Vagina (tissue), 2 donors: ENCODE data around the gene NT5E. TPM values are rescaled to one million over a fixed set of nuclear protein-coding genes. Genes with fewer than 3 reads are reported as not detected.

Experiments used
- DNase-seq, 2 donors: peaks; one replicate each; pipeline ENCODE4 v3.0.0-alpha.2; 2017; ENCODE audit errors: extremely low spot score in 2 of 2
- H3K27ac ChIP-seq: fragments of 200-600 bp; sonication (generic); one replicate; pipeline ENCODE4 v1.5.1; 2019
- H3K27me3 ChIP-seq: fragments of 200-600 bp; sonication (generic); one replicate; pipeline ENCODE4 v1.5.1; 2019
- H3K36me3 ChIP-seq, 2 donors: fragments of 200-600 bp; sonication (generic); one replicate each; pipeline ENCODE4 v1.5.1; 2017 to 2019
- H3K4me1 ChIP-seq: fragments of 200-600 bp; sonication (generic); one replicate; pipeline ENCODE4 v1.5.1; 2019
- H3K4me3 ChIP-seq, 2 donors: fragments of 200-600 bp; sonication (generic); 1 replicate in 1 of 2; 2 replicates in 1 of 2; pipeline ENCODE4 v1.5.1; 2016 to 2019
- H3K9me3 ChIP-seq: fragments of 200-600 bp; sonication (generic); one replicate; pipeline ENCODE4 v1.5.1; 2019
- CTCF ChIP-seq, 3 experiments: fragments of 450-650 bp in 2 of 3; fragments of 200-600 bp in 1 of 3; sonication (generic) in 1 of 3; IDR thresholded peaks; one replicate each; pipeline ENCODE4 v1.5.1; 2017 to 2019; ENCODE audit warnings: antibody characterized with exemption in 3 of 3, mild to moderate bottlenecking in 2 of 3, moderate library complexity in 2 of 3
- POLR2A ChIP-seq, 2 donors: fragments of 450-650 bp; IDR thresholded peaks; one replicate each; pipeline ENCODE4 v1.6.1; 2017; ENCODE audit warnings: antibody characterized with exemption in 2 of 2, mild to moderate bottlenecking in 2 of 2, moderate library complexity in 2 of 2
- POLR2AphosphoS5 ChIP-seq, 2 donors: sonication (generic); formaldehyde crosslinking; IDR thresholded peaks; one replicate each; pipeline ENCODE4 v1.9.0; 2017; ENCODE audit warnings: antibody characterized with exemption in 2 of 2, mild to moderate bottlenecking in 2 of 2, low read depth in 1 of 2; ENCODE audit not compliant: insufficient read depth in 1 of 2
- intact Hi-C: fragments of 100-400 bp; cut with DNase I; formaldehyde crosslinking; loops from one replicate; pipeline ENCODE4 v1.15.1; 2023
- total RNA-seq: library from RNA; depleted of rRNA; stranded (reverse); fragments of >200 nt; gene quantifications from one replicate; pipeline ENCODE4 v1.2.3, GENCODE V29; 2016

The NT5E gene
- total RNA-seq, 1 donor from 2014 or later = 87.2 TPM

GRCh38 chr6:85464260-85464644, 14.4 kb downstream of the NT5E start:
- H3K4me1 ChIP-seq = peaks cover 59% of the 10 kb centered on the region
- no peaks in the 10 kb centered on the region for H3K36me3 ChIP-seq
- DNase-seq = no peak
- H3K4me3 ChIP-seq = no peak overlapping the region
- intact Hi-C loops = loop anchor here (10.0 kb wide), 1 partner anchor 699 kb away; the partner anchor contains the start of gene TBX18
- peak overlapping the region; percentile 45 for H3K27ac ChIP-seq
- no peaks in the 10 kb centered on the region for H3K27me3 ChIP-seq
- TF ChIP-seq POLR2AphosphoS5 (IDR thresholded peaks at IDR 0.05; ENCODE audit: insufficient read depth in 1 of 2, low read depth in 1 of 2) = peak in 1 of 2 donors; percentile 14
- TF ChIP-seq CTCF (IDR thresholded peaks at IDR 0.05) = no peak
- no peaks in the 10 kb centered on the region for H3K9me3 ChIP-seq

- intact Hi-C loops = loop anchor here (10.0 kb wide), 1 partner anchor 700 kb away; the partner anchor contains the start of gene TBX18
- Histone ChIP-seq H3K4me3 (no peak overlapping the region), H3K9me3 (no peaks in the 10 kb centered on the region), H3K36me3 (no peaks in the 10 kb centered on the region), H3K27me3 (no peaks in the 10 kb centered on the region), H3K27ac (peak overlapping the region; percentile 45), H3K4me1 (peaks cover 54% of the 10 kb centered on the region)
- no peak for TF ChIP-seq POLR2AphosphoS5 (IDR thresholded peaks at IDR 0.05; ENCODE audit: insufficient read depth in 1 of 2, low read depth in 1 of 2)
- no peak for TF ChIP-seq POLR2A (IDR thresholded peaks at IDR 0.05)
- no peak for TF ChIP-seq CTCF (IDR thresholded peaks at IDR 0.05)
- DNase-seq = no peak
Measured at GRCh38 chr6:85464722-85465150, 14.9 kb downstream of the NT5E start.

GRCh38 chr6:85465762-85466161, 15.9 kb downstream of the NT5E start:
- H3K27ac ChIP-seq = no peak overlapping the region
- peaks cover 44% of the 10 kb centered on the region for H3K4me1 ChIP-seq
- no peak for TF ChIP-seq CTCF (IDR thresholded peaks at IDR 0.05)
- no peak overlapping the region for H3K4me3 ChIP-seq
- DNase-seq = no peak
- no peaks in the 10 kb centered on the region for H3K9me3 ChIP-seq
- H3K27me3 ChIP-seq = no peaks in the 10 kb centered on the region
- H3K36me3 ChIP-seq = no peaks in the 10 kb centered on the region
- intact Hi-C loops = loop anchor here (10.0 kb wide), 1 partner anchor 701 kb away; the partner anchor contains the start of gene TBX18

GRCh38 chr6:85468326-85468725, 18.4 kb downstream of the NT5E start:
- peaks cover 0 to 7% of the 10 kb centered on the region in 2 donors for H3K36me3 ChIP-seq
- no peak overlapping the region for H3K27ac ChIP-seq
- TF ChIP-seq POLR2A (IDR thresholded peaks at IDR 0.05) (no peak), POLR2AphosphoS5 (IDR thresholded peaks at IDR 0.05; ENCODE audit: insufficient read depth in 1 of 2, low read depth in 1 of 2) (no peak), CTCF (IDR thresholded peaks at IDR 0.05) (no peak)
- no peaks in the 10 kb centered on the region for H3K9me3 ChIP-seq
- peaks cover 19% of the 10 kb centered on the region for H3K4me1 ChIP-seq
- no peak for DNase-seq
- H3K27me3 ChIP-seq = no peaks in the 10 kb centered on the region
- intact Hi-C loops = loop anchor here (10.0 kb wide), 1 partner anchor 704 kb away; the partner anchor contains the start of gene TBX18
- H3K4me3 ChIP-seq = no peak overlapping the region

GRCh38 chr6:85469276-85470022, 19.6 kb downstream of the NT5E start:
- peaks cover 9% of the 10 kb centered on the region for H3K4me1 ChIP-seq
- H3K27me3 ChIP-seq = no peaks in the 10 kb centered on the region
- H3K4me3 ChIP-seq = no peak overlapping the region
- no peak for DNase-seq
- no peak overlapping the region for H3K27ac ChIP-seq
- no peaks in the 10 kb centered on the region for H3K9me3 ChIP-seq
- TF ChIP-seq POLR2AphosphoS5 (IDR thresholded peaks at IDR 0.05; ENCODE audit: insufficient read depth in 1 of 2, low read depth in 1 of 2) (no peak), CTCF (IDR thresholded peaks at IDR 0.05) (no peak), POLR2A (IDR thresholded peaks at IDR 0.05) (no peak)
- peaks cover 0 to 7% of the 10 kb centered on the region in 2 donors for H3K36me3 ChIP-seq
- intact Hi-C loops = loop anchor here (10.0 kb wide), 1 partner anchor 705 kb away; the partner anchor contains the start of gene TBX18
